WERI-Rb-1 (cell line): Measurements from ENCODE around the gene FHOD1.
A peak's percentile ranks its signal among the peaks of the same experiment; 100 is the strongest.

Experiments used
- DNase-seq: peaks from one replicate; pipeline ENCODE4 v3.0.0-alpha.2; 2020
- H3K27ac ChIP-seq: fragments of 250-450 bp; sonication (Bioruptor Pico); 2 replicates; pipeline ENCODE4 v1.5.1; 2020; ENCODE audit warnings: mild to moderate bottlenecking, moderate library complexity
- H3K27me3 ChIP-seq: fragments of 250-450 bp; sonication (Bioruptor Pico); 2 replicates; pipeline ENCODE4 v1.5.1; 2021; ENCODE audit warnings: mild to moderate bottlenecking, low read depth, moderate library complexity; ENCODE audit not compliant: insufficient read depth, severe bottlenecking
- H3K36me3 ChIP-seq: fragments of 250-450 bp; sonication (Bioruptor Pico); 2 replicates; pipeline ENCODE4 v1.5.1; 2020; ENCODE audit warnings: mild to moderate bottlenecking, moderate library complexity
- H3K4me3 ChIP-seq: 2 replicates; pipeline ENCODE4 v1.5.1; 2011; ENCODE audit warnings: low read depth, mild to moderate bottlenecking, control low read depth, low read length
- H3K9me3 ChIP-seq: fragments of 250-450 bp; sonication (Bioruptor Pico); 2 replicates; pipeline ENCODE4 v1.5.1; 2021; ENCODE audit warnings: mild to moderate bottlenecking, moderate library complexity; ENCODE audit not compliant: severe bottlenecking
- CTCF ChIP-seq: IDR thresholded peaks from 2 replicates; pipeline ENCODE4 v1.5.1; 2011; ENCODE audit warnings: low read depth, mild to moderate bottlenecking, control low read depth, inconsistent platforms, low read length

Gene FHOD1

GRCh38 chr16:67191995-67192681 lies 55.1 kb downstream of the FHOD1 start, which contains the start of gene E2F4:
Gene E2F4 (plus strand): TSS chr16:67192155. CDS start chr16:67192228, 73 bp downstream.
- Histone ChIP-seq H3K9me3 (no peaks in the 10 kb centered on the region), H3K27me3 (no peaks in the 10 kb centered on the region), H3K36me3 (peaks cover 47% of the 10 kb centered on the region), H3K27ac (peak within 1 kb of the TSS; percentile 84), H3K4me3 (peak within 1 kb of the TSS; percentile 97)
- DNase-seq, result peak; percentile 86
- TF ChIP-seq CTCF, result no peak

DNA sequence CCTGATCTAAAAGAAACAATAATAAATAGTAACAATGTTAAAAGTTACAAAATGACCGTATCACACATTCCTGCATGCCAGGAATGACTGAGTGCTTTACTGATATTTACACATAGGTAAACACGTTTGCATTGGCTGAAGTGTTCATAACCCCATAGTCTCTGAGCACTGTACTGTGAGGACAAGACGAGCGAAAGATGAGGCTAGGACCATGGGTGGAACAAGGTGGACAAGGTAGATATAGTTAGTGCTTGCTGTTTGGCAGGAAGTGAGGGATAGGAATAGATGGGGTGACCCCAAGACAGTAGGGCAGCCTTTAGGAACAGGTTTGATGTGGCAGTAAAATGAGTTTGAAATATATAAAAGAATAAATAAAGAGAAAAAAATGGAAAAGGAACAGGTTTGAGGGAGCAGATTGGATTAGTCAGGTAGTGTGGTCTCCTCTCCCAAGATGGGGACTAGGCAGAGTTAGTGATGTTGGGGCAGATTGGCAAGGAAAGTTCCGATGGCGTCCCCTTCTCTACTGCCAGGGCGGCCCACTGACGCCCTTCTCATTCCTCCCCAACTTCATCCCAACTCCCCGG lies 55.8 kb downstream of the FHOD1 start:
- no peaks in the 10 kb centered on the region for H3K9me3 ChIP-seq
- peak overlapping the region; percentile 11 for H3K4me3 ChIP-seq
- peaks cover 40% of the 10 kb centered on the region for H3K36me3 ChIP-seq
- no peak for TF ChIP-seq CTCF
- no peak for DNase-seq
- H3K27me3 ChIP-seq, result no peaks in the 10 kb centered on the region
- H3K27ac ChIP-seq, result no peak overlapping the region

DNA sequence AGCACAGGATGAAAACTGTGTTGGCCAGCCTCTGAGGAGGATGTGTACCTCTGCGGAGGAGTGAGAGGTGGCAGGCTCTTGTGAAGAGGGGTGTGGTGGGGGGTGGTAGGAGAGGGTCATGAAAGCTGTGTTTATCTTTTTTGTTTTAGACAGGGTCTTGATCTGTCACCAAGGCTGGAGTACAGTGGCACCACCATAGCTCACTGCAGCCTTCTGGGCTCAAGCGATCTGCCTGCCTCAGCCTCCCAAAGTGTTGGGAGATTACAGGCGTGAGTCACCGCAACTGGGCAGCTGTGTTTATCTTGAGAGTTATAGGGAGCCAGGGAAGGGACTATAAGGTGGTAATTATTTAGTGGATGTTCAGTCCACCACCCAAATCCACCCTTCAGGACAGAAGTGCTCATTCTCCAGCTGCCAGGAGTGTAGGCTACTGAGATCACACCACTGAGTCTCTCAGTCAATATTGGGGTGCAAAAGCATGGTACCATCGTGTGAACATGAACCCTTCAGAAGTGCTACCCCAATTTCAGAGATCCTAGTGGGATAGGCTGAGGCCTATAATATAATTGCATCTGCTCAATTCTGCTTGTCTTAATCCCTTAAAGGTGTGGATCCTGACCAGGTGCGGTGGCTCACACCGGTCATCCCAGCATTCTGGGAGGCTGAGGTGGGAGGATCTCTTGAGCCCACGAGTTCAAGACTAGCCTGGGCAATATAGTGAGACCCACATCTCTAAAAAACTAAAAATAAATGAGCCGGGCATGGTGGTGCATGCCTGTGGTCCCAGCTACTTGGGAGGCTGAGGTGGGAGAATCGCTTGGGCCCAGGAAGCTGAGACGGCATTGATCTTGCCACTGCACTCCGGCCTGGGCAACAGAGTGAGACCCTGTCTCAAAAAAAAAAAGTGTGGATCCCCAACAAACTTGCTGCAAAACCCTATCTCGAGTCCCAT lies 56.6 kb downstream of the FHOD1 start:
- H3K27me3 ChIP-seq, result no peaks in the 10 kb centered on the region
- peaks cover 33% of the 10 kb centered on the region for H3K36me3 ChIP-seq
- H3K27ac ChIP-seq, result peak overlapping the region; percentile 47; the same call in 1 of the 2 replicates
- no peak for DNase-seq
- TF ChIP-seq CTCF, result no peak
- no peak overlapping the region for H3K4me3 ChIP-seq
- no peaks in the 10 kb centered on the region for H3K9me3 ChIP-seq

- Histone ChIP-seq H3K9me3 (no peaks in the 10 kb centered on the region), H3K36me3 (peaks cover 26% of the 10 kb centered on the region), H3K27ac (peak within 1 kb of the TSS; percentile 47), H3K4me3 (no peak within 1 kb of the TSS), H3K27me3 (no peaks in the 10 kb centered on the region)
- no peak for TF ChIP-seq CTCF
- no peak for DNase-seq
These were observed 57.2 kb downstream of the FHOD1 start, which contains the start of gene EXOC3L1 for GRCh38 chr16:67190041-67190440. Gene EXOC3L1 (minus strand): TSS chr16:67190136. CDS start chr16:67189676, 460 bp downstream.

DNA sequence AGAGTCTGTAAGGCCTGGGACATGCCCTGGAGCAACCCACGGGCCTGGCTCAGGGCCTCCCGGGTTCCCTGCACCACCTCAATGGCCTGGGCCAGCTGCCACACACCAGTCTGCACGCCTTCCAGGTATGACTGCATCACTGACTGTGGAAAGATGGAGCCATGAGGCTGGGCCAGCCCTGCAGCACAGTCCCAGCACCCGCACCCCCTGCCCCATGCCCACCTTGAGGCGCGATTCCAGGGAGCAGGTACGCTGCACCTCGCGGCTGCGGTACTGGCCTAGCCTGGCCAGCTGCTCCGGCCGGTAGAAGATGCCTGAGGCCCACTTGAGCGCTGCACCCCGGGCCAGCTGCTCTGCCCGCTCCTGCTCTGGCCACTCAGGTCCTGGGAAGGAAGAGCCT lies 58.5 kb downstream of the FHOD1 start:
- no peak overlapping the region for H3K27ac ChIP-seq
- no peak for TF ChIP-seq CTCF
- H3K36me3 ChIP-seq, result peaks cover 13% of the 10 kb centered on the region

More for the DNA sequence above, 58.5 kb downstream of the FHOD1 start:
- DNase-seq, result no peak
- Histone ChIP-seq H3K27me3 (no peaks in the 10 kb centered on the region), H3K4me3 (no peak overlapping the region), H3K9me3 (no peaks in the 10 kb centered on the region)
